ENCODE data around the gene RBFOX1.

- TF ChIP-seq CTCF (IDR thresholded peaks at IDR 0.05) (no peak), ZFX (IDR thresholded peaks at IDR 0.05; ENCODE audit: borderline replicate concordance) (no peak)
Measured at GRCh38 chr16:7290682-7291081, 42.0 kb upstream of the RBFOX1 start.
